HEK293T (cell line): ENCODE measurements around the gene PHOX2A.

Source experiments
- CTCF ChIA-PET: fragments of 350-600 bp; formaldehyde crosslinking; extraction: SDS; loops from one replicate; lab custom pipeline; 2021; ENCODE audit warnings: antibody characterized with exemption, inconsistent platforms; lab: Yijun Ruan, JAX
- POLR2A ChIA-PET: fragments of 350-600 bp; formaldehyde crosslinking; extraction: SDS; loops from one replicate; lab custom pipeline; 2020; ENCODE audit warnings: antibody characterized with exemption, inconsistent platforms; lab: Yijun Ruan, JAX
- DNase-seq: peaks from one replicate; pipeline ENCODE4 v3.0.0; 2012; ENCODE audit warnings: mixed read lengths; ENCODE audit errors: extremely low spot score
- ARNT ChIP-seq: fragments of 450-650 bp; IDR thresholded peaks from 2 replicates; pipeline ENCODE4 v1.6.1; 2017; ENCODE audit warnings: mild to moderate bottlenecking
- BHLHE40 ChIP-seq: fragments of 450-650 bp; IDR thresholded peaks from 2 replicates; pipeline ENCODE4 v1.6.1; 2016; ENCODE audit warnings: mild to moderate bottlenecking, moderate library complexity, borderline replicate concordance
- CTBP1 ChIP-seq: fragments of 450-650 bp; IDR thresholded peaks from 2 replicates; pipeline ENCODE4 v1.6.1; 2016; ENCODE audit warnings: borderline replicate concordance
- ELF4 ChIP-seq: fragments of 450-650 bp; IDR thresholded peaks from 2 replicates; pipeline ENCODE4 v1.6.1; 2017; ENCODE audit warnings: antibody characterized with exemption
- FOXA1 ChIP-seq: fragments of 450-650 bp; IDR thresholded peaks from 2 replicates; pipeline ENCODE4 v1.6.1; 2016; ENCODE audit warnings: mild to moderate bottlenecking
- FOXK2 ChIP-seq: fragments of 450-650 bp; IDR thresholded peaks from 2 replicates; pipeline ENCODE4 v1.6.1; 2016; ENCODE audit warnings: mild to moderate bottlenecking
- FOXM1 ChIP-seq: fragments of 450-650 bp; IDR thresholded peaks from 2 replicates; pipeline ENCODE4 v1.6.1; 2017; ENCODE audit warnings: mild to moderate bottlenecking, borderline replicate concordance
- HDGF ChIP-seq: fragments of 450-650 bp; IDR thresholded peaks from 2 replicates; pipeline ENCODE4 v1.6.1; 2017; ENCODE audit warnings: antibody characterized with exemption, borderline replicate concordance
- L3MBTL2 ChIP-seq: fragments of 450-650 bp; conservative IDR thresholded peaks from 2 replicates; pipeline ENCODE4 v1.6.1; 2016; ENCODE audit warnings: mild to moderate bottlenecking
- LEF1 ChIP-seq: fragments of 450-650 bp; IDR thresholded peaks from 2 replicates; pipeline ENCODE4 v1.6.1; 2017; ENCODE audit warnings: mild to moderate bottlenecking, borderline replicate concordance
- NFRKB ChIP-seq: fragments of 450-650 bp; IDR thresholded peaks from 2 replicates; pipeline ENCODE4 v1.6.1; 2016; ENCODE audit warnings: mild to moderate bottlenecking, moderate library complexity
- PKNOX1 ChIP-seq: fragments of 450-650 bp; IDR thresholded peaks from 2 replicates; pipeline ENCODE4 v1.6.1; 2016
- SP1 ChIP-seq: fragments of 450-650 bp; IDR thresholded peaks from 2 replicates; pipeline ENCODE4 v1.6.1; 2017
- SUZ12 ChIP-seq: fragments of 450-650 bp; IDR thresholded peaks from 2 replicates; pipeline ENCODE4 v1.6.1; 2016; ENCODE audit warnings: mild to moderate bottlenecking
- TARDBP ChIP-seq: fragments of 450-650 bp; IDR thresholded peaks from 2 replicates; pipeline ENCODE4 v1.6.1; 2016
- ZNF384 ChIP-seq: fragments of 450-650 bp; IDR thresholded peaks from 2 replicates; pipeline ENCODE4 v1.6.1; 2016

Gene PHOX2A

GRCh38 chr11:72265951-72266350, 22.0 kb upstream of the PHOX2A start:
- ChIA-PET CTCF (no interaction called here), POLR2A (no interaction called here)
- no peak for DNase-seq
- TF ChIP-seq L3MBTL2, result no peak
- no peak for TF ChIP-seq SP1
- no peak for TF ChIP-seq BHLHE40
- no peak for TF ChIP-seq FOXA1
- TF ChIP-seq ARNT, result no peak
- TF ChIP-seq TARDBP, result no peak
- no peak for TF ChIP-seq PKNOX1
- TF ChIP-seq HDGF, result no peak
- no peak for TF ChIP-seq ZNF384

- ChIA-PET CTCF (no interaction called here), POLR2A (no interaction called here)
- no peak for TF ChIP-seq FOXK2
- TF ChIP-seq NFRKB, result no peak
- no peak for TF ChIP-seq ZNF384
- no peak for TF ChIP-seq L3MBTL2
- no peak for TF ChIP-seq FOXA1
- no peak for TF ChIP-seq ARNT
- no peak for TF ChIP-seq LEF1
- TF ChIP-seq SUZ12, result no peak
- TF ChIP-seq ELF4, result no peak
- TF ChIP-seq TARDBP, result no peak
- TF ChIP-seq BHLHE40, result no peak
- no peak for TF ChIP-seq HDGF
- DNase-seq, result no peak
These were observed 19.4 kb upstream of the PHOX2A start for GRCh38 chr11:72263361-72263760.

GRCh38 chr11:72260574-72260973, 16.6 kb upstream of the PHOX2A start:
- ChIA-PET POLR2A (no interaction called here), CTCF (interaction anchor here (0.6 kb wide), 1 partner anchor 95 kb away, joined by 3 read pairs; no protein-coding TSS in a partner anchor)
- no peak for DNase-seq
- TF ChIP-seq CTBP1, result no peak
- no peak for TF ChIP-seq FOXM1
- no peak for TF ChIP-seq NFRKB
- TF ChIP-seq HDGF, result no peak
- TF ChIP-seq ELF4, result no peak

GRCh38 chr11:72259490-72259889, 15.5 kb upstream of the PHOX2A start:
- no peak for DNase-seq
- CTCF ChIA-PET, result no interaction called here
- POLR2A ChIA-PET, result no interaction called here
- TF ChIP-seq CTBP1 (no peak), FOXK2 (no peak), BHLHE40 (no peak), PKNOX1 (no peak), FOXA1 (no peak), LEF1 (no peak), TARDBP (no peak), ELF4 (no peak), SP1 (no peak), L3MBTL2 (no peak), NFRKB (no peak), SUZ12 (no peak), FOXM1 (no peak), HDGF (no peak), ARNT (no peak), ZNF384 (no peak)

- TF ChIP-seq TARDBP (no peak), L3MBTL2 (no peak), CTBP1 (no peak), ZNF384 (no peak), SUZ12 (no peak), ELF4 (no peak), SP1 (no peak), LEF1 (no peak), ARNT (no peak), FOXK2 (no peak), BHLHE40 (no peak), PKNOX1 (no peak), FOXM1 (no peak), HDGF (no peak), NFRKB (no peak), FOXA1 (no peak)
- CTCF ChIA-PET, result interaction anchor here (0.7 kb wide), 1 partner anchor 22 kb away, joined by 5 read pairs; no protein-coding TSS in a partner anchor
- no peak for DNase-seq
- POLR2A ChIA-PET, result no interaction called here
These were observed 13.6 kb upstream of the PHOX2A start for GRCh38 chr11:72257570-72257969.

- POLR2A ChIA-PET, result no interaction called here
- CTCF ChIA-PET, result no interaction called here
- no peak for TF ChIP-seq ELF4
- no peak for TF ChIP-seq SUZ12
- TF ChIP-seq ARNT, result no peak
- DNase-seq, result peak; percentile 1
These were observed 10.5 kb upstream of the PHOX2A start for GRCh38 chr11:72254299-72254993.
